GM21786 (cell line): Measurements from ENCODE around the gene ATG2A.
A peak's percentile ranks its signal among the peaks of the same experiment; 100 is the strongest.
"Not testable (repeated sequence)": the region's sequence is repeated elsewhere in the genome, so short reads cannot be mapped to it uniquely, and the experiment has no call there.

Source experiments
- ATAC-seq: cut with Tn5 transposase; IDR thresholded peaks from one replicate; pipeline ENCODE4 v1.9.1; 2021; ENCODE audit not compliant: unreplicated experiment

ATG2A gene

DNA sequence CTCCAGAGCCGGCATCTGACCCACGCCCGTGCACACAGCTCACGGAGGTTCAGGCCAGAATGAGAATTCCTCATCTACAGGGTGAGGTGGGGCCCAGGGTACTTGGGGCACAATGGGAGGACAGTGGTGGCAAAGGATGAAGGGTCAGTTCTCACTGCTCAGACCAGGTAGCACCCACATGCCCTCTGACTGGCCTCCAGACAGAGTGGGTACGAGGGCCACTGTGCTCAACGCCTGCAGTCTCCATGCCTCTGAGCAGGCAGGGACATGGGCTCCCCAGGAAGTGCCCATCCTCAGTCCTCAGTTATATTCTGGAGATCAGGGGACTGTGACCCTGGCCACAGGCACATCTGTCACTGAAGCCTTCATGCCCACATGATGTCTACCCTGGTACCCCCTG is 59.5 kb downstream of the ATG2A start:
- ATAC-seq = no peak

DNA sequence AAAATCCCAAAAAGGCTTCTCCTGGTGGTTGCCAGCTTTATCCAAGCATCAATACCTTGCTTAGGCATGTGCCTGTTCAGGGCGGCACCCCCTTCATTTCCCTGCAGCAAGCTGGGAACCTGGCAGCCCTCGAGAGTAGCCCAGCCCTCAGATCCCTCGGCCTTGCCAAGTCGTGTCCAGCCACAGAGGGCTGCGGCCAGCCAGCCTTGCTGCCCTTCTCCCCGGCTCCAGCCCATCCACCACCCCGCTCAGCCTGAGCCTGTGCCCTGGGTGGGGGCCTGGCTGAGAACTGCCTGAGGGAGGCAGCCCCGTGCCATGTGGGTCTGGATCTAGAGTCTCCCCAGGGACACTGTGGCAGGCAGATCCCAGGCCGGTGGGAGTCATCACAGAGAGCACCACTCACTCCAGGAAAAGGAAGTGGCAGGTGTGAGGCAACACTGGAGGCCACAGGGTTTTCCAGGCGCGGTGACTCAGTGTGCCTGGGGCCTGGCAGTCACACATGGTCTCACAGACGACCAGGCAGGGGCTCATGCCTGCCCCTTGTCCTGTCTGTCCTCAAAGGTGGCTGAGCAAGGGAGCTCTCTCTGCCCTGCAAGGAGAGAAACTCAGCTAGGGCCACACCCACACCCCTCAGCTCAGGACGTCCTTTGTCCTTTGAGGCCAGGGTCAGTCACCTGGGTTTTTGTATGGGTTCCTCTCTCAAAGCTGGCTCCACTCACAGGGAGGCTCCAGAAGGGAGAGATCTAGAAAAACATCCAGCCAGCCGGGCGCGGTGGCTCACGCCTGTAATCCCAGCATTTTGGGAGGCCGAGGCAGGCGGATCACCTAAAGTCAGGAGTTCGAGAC is 60.4 kb downstream of the ATG2A start:
- ATAC-seq = no peak

DNA sequence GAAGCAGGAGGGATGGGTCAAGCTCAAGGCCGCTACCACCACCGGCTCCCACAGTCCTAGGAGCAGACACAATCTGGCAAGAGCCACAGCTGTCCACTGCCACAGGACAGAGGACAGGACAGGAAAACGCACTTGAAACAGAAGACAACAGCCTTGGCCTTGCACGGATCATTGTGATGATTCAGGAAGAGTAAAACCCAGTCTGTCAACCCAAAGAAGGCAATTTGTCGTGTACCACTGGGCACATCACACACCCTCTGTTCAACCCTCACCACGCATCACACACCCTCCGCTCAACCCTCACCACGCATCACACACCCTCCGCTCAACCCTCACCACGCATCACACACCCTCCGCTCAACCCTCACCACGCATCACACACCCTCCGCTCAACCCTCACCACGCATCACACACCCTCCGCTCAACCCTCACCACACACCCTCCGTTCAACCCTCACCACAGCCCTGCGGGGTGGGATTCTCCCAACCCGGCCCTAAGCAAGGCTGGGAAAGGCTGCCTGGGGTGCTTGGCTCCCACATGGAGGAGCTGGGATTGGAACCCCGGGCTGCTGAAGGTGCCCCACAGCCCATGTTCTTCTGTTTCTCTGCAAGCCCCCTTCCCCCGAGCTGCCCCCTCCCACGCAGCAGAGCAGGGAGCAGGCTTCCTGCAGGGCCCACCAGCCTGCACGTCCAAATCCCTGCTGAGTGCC is 61.3 kb downstream of the ATG2A start:
- no peak for ATAC-seq

DNA sequence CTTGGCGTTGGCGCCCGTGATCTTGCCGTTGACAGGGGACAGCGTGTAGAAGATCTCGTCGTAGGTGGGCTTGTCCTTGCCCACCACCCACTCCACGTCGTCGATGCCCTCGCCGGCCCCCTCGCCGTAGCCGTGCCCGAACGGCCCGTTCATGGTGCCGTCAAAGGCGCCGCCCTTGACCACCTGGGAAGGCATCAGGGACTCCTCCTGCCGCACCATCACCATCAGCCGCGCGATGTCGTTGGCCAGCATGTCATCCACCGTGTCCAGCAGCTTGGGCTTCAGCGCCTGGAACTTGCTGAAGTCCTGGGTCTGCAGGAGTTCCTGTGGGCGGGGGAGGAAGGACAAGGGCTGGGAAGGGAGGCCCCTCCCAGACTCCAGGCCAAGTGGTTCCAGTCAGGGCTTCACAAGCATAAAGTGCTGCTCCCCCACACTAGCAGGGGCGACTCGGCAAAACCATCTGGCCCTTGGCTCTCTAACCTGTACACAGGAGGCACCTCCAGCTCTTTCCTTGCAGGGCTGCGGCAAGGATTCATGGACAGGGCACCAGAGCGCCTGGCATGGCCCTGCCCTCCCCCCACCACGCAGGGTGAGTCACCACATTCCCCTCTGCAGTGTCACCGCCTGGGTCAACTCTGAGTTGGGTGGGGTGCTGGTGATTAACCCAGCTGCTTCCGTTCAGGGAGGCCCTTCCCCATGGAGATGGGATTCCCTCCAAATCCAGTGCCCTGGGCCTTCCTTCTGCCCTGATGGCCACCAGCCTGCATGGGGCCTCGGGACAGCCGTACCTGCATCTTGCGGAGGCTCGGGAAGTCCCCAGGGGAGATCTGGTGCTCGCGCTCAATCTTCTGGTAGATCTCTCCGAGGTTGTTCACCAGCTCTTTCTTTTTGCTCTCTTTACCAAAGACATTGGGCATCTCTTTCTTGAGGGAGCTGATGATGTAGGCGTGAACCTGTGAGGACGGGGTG is 62.2 kb downstream of the ATG2A start:
- ATAC-seq = no peak

DNA sequence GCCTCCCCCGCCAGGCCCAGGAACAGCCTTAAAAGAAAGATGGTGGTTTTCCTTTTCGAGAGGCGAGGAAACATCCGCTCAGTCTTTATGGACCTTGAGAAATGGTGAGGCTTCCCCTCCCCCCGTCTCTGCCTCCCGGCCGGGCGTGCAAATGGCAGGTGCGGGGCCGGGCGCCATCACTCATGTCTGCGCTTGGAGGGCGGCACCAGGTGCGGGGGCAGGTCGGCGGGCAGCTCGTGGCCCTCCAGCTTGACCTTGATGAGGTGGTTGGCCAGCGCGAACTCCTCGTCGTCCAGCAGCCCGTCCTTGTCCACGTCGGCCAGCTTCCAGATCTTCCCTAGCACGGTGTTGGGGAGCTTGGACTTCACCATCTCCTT is 62.9 kb downstream of the ATG2A start:
- no peak for ATAC-seq

DNA sequence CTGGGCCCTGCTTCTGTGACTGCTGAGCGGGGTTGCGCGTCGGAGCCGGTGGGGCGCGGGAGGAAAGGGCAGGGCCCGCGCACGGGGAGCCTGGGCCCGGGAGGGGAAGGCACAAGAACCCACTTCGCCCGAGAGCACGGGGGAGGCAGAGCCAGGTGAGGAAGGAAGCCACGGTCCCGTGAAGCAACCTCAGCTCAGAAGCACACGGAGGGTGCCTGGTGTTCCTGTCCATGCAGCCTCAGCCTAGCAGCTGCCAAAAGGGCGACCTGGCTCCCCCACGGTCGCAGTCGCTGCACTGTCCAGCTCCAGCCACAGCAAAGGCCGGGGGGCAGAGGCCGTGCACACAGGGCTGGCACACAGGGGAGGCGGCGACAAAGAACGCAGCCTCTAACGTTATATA is 63.3 kb downstream of the ATG2A start:
- ATAC-seq = no peak

DNA sequence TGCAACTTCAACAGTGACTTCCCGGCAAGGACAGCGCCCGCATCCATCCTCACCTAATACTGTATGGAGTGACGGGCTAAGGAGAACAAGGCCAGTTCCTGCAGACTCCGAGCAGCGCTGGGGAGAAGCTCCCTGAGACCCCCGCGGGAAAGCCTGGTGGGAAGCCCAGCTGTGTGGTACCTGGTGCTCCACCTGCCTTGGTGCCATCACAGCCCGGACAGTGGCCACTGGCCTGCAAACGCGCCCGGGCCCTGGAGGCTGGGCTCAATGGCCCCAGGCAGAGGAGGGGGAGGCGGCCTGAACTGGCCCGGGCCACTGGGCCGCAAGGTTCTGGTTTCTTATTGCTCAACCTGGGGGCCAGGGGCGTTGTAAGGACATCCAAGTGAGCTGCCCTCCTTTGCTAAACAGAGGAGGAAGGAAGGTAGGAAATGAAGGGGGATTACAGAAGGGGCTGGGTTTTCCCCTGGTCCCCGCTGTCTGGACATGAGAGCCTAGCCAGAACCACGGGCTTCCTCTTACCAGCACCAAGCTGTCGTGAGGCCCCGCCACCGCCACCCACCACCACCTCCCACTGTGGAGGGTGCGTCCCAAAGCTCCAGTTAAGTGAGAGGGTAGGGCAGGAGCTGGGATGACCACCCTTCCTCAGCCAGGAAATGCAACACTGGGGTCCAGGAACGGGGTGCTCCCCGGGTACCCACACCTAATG is 64.1 kb downstream of the ATG2A start:
- no peak for ATAC-seq

DNA sequence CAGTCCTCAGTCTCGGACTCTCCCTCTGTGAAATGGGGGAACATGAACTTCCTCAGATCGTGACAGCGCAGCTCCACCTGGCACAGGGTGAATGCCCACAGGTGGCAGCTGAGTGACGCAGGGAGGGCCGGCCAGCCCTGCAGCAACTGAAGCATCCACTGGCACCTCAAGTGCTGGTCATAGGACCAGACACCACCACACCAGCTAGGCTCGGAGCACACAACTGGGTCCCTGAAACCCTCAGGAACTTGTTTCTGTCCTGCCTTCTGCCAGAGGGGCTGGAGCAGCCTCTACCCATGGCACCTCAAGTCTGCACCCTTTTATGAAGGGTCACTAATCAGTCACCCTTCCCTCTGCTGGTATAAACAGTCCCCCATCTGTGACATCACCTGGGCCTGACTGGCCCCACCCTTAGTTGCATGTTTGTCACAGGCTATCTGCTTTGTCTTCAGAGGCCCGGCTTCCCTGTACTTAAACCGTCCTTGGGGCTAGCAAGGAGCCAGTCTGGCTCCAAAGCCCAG is 65.1 kb downstream of the ATG2A start:
- no peak for ATAC-seq

DNA sequence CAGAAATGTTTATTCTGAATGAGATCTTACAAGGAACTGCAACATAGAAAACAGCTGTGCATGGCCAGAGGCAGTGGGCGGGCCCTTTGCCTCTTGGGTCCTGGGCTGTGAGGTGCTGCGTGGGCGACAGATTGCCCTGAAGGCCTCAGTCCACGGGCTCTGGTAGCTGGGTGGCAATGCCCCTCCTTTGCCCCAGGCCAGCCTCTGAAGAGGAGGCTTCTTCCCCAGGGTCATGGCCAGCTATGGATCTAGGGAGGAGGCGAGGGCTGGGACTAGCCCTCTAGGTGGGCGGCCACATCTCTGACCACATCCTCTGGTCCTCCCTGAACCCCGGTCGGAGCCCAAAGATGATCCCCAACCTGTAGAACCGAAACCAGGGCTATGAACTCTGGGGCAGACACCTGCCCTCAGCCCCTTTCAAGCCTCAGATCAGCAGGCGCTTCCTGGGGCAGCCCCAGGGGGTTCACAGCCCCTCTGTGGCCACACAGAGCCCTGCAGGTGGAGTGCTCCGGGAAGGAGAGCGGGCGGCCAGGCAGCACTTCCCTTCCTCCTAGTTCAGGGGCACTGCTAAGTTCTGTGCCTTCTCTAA is 65.9 kb downstream of the ATG2A start:
- ATAC-seq = peak; percentile 53

DNA sequence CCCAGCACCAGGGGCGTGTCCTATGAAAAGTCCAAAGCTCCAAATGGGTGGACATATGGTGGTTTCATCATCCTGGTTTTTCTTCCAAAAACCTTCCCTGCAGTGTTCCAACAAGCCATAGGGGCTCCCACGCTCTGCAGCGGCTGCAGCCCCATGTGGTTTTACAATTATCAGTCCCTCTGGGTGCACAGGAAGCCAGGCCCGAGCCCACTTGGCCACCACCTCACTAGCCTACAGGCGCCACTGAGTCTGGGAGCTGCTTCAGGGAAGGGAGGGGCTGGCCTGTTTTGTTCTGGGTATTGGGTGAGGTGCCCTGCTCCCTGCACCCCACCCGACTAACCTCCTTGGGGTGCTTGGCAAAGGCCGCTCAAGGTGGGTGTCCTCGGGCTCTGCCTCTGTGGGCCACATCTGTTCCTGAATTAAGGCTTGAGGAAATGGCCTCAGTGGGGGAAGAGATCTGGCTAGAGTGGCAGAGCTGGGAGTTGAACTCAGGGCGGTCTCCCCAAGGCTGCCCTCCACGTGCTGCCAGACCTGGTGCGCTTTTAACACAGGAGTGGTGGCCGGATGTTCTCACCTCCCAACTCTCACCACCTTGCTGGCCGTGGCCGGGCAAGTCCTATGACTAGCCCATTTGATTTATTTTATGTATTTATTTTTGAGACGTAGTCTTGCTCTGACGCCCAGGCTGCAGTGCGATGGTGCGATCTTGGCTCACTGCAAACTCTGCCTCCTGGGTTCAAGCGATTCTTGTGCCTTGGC is 67.2 kb downstream of the ATG2A start:
- ATAC-seq = no peak

DNA sequence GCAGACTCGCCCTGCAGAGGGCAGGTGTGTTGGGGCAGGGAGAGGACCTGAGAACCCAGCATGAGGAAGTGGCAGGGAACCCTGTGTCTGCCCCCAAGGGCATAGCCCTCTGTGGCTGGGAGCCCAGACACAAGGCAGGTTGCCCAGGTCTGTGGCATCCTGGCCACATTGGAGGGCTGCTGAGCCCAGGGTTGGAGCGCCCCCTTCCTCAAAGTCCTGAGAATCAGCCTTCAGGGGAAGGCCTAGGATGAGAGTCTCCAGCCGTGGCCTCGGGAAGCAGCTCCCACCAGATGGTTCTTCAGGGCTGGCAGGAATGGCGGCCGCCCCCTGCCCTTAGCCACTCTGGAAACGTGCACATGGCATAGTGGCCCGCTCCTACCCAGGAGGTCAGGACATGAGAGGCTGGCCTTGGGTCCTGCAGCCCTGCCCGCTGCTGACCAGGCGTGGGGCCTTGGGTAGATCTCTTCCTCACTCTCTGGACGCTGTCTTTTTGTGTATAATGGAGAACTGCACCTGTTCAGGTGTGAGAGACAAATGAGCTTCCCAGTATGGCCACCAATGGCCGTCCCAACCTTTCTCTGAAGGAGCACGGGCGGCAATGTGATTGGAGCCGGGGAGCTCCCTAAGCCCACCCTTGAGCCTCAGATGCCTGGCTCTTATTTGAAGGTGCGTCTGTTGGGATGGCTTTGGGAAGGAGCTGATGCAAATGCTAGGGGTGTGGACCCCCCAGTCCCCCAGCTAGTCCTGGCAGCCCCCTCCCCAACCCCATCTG is 68.0 kb downstream of the ATG2A start:
- no peak for ATAC-seq

DNA sequence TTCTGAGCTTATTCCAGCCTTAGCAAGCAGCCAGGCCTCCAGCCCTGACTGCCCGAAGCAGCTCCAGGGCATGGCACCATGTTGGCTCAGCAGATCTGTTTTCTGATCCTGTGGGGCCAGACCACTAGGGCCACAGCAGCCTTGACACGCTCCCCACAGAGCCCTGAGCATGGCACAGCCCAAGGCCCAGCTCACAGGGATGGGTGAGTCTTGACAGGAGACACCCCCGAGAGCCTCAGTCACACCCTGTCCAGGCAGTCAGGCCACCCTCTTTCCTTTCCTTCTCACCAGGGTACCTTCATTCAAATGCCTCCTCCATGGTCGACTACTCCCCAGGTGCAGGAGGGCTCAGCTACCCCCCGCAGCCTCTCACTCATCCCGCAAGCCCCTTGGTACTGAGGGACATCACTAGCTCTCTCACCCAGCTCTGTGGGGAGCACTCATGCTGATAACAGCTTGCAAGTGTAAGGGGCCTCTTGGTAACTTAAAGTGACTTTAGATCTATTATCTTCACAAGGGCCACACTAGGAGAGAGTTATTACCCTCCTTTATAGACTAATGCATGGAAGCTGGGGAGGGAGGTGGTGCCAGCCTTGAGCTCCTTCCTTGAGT is 68.7 kb downstream of the ATG2A start:
- ATAC-seq = no peak

DNA sequence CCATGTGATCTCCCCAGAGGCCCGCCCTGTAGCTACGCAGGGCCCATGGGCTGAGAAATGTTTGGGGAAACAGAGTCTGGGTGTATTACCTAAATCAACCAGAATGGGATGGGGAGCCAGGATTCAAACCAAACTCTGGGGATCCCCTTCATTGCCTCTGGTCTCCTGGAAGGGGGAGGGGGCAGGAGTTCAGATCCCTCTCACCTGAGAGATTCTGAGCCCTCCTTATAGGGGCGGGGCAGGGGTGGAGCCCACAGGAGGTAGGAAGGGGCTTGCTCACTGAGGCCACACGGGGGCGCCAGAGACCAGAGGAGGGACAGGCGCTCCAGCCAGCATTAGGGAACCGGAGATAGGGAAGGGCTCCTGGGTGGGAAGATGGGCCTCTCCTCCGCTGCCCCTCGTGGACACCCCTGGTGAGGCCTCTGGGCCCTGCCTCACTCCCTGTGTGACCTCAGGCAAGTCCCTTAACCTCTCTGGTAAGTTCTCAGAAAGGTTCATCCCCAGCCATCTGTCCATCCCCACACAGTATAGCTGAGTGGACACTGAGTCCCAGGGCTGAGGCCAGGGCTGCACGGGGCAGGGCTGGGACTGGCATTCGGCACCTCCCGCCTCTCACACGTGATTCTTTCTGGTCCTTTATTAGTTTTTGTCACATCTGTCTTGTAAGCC is 69.9 kb downstream of the ATG2A start:
- ATAC-seq = no peak

DNA sequence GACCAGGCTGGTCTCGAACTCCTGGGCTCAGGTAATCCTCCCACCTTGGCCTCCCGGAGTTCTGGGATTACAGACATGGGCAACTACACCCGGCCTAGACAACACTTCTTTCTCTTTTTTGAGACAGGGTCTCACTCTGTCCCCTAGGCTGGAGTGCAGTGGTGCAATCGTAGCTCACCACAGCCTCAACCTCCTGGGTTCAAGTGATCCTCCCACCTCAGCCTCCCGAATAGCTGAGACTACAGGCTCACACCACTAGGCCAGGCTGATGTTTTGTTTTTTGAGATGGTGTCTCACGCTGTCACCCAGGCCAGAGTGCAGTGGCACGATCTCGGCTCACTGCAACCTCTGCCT is 71.3 kb downstream of the ATG2A start:
- not testable (repeated sequence) for ATAC-seq

DNA sequence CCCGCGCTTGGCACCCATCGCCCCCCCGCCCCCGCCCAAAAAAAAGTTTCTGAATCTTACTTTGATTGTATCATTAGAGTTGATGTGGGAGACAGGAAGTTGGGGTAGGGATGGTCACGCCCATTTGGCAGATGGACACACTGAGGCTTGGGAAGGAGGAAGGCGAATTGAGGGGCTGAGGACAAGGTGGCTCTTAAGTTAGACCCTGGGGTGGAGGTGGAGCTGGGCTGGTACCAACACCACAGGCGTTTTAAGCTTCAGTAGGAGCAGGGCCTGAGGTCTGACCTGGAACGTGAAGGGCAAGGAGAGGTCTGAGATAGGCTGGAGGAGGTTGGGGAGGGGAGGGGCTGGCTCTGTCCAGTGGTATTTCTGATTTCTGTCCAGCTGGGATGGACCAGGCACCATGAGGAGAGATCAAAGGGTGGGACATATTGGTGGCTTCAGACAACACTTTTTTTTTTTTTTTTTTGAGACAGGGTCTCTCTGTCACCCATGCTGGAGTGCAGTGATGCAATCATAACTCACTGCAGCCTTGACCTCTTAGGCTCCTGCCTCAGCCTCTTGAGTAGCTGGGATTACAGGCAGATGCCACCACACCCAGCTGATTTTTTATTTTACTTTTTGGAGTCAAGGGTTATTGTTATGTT is 71.8 kb downstream of the ATG2A start:
- no peak for ATAC-seq
